Subcutaneous adipose tissue (tissue), 4 donors: ENCODE data around the gene WFDC1. TPM values are rescaled to one million over a fixed set of nuclear protein-coding genes. Genes with fewer than 3 reads are reported as not detected.

Source experiments
- total RNA-seq, 4 donors: library from RNA; depleted of rRNA; stranded (reverse); fragments of >200 nt; gene quantifications; one replicate each; pipeline ENCODE4 v1.1.0, GENCODE V29; 2016
- TF ChIP-seq, protein P1 (sequence below): fragments of 450-650 bp; IDR thresholded peaks from one replicate; pipeline ENCODE4 v1.5.1; 2016; ENCODE audit warnings: low read depth, mild to moderate bottlenecking, control low read depth, antibody characterized with exemption, moderate library complexity

The WFDC1 gene
- total RNA-seq, 4 donors from 2014 or later: 0.38 to 0.98 (median 0.44) TPM; not detected in 1

DNA sequence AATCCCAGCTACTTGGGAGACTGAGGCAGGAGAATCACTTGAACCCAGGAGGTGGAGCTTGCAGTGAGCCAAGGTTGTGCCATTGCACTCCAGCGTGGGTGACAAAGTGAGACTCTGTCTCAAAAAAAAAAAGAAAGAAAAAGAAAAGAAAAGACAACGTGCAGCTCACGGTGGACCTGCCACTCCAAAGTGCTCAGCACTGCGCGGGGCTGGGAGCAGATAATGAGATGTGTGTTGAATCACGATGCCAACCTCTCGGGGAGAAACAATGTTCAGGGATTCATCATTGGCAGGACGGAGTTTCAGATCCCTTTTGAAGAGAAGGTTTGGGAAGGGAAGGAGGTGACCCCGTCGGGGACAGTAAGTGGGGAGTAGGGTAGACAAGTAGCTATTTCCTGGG lies 19.2 kb downstream of the WFDC1 start:
- TF ChIP-seq, protein P1, sequence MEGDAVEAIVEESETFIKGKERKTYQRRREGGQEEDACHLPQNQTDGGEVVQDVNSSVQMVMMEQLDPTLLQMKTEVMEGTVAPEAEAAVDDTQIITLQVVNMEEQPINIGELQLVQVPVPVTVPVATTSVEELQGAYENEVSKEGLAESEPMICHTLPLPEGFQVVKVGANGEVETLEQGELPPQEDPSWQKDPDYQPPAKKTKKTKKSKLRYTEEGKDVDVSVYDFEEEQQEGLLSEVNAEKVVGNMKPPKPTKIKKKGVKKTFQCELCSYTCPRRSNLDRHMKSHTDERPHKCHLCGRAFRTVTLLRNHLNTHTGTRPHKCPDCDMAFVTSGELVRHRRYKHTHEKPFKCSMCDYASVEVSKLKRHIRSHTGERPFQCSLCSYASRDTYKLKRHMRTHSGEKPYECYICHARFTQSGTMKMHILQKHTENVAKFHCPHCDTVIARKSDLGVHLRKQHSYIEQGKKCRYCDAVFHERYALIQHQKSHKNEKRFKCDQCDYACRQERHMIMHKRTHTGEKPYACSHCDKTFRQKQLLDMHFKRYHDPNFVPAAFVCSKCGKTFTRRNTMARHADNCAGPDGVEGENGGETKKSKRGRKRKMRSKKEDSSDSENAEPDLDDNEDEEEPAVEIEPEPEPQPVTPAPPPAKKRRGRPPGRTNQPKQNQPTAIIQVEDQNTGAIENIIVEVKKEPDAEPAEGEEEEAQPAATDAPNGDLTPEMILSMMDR: no peak

DNA sequence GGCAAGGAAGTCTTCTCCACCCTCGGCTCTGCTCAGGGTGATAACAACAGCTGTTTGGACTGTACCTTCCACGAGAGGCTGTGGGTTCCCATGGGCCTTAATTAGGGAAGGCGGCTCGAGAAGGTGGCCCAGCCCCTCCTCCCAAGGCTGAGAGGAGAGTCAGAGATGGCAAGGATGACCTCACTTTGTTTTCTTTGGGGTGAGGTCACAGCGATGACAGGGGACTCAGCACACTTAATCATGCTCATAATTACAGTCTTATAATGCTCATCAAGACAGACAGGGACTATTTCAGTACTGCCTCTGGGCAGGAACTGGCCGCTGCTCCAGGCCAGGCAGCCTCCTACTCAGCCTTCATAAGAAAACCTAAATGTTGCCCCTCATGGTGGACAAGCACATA lies 19.7 kb downstream of the WFDC1 start:
- TF ChIP-seq, protein P1: no peak

DNA sequence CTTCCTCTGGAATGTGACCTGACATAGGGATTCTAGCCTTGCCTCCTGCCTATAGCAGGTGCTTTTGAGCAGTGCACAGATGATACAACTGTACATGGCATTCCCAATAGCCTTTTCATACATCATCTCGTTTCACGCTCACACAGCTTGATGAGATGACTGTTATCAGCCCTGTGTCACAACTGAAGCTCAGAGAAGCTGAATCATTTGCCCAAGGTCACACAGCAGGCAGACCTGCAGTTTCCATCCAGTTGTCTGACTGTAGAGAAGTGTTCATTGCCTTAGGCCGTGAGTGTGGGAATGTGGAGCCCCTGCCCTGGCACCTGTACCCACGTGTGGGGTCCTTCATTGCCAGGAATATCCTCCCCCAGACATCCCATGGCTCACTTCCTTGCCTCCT lies 20.1 kb downstream of the WFDC1 start:
- TF ChIP-seq, protein P1: no peak

DNA sequence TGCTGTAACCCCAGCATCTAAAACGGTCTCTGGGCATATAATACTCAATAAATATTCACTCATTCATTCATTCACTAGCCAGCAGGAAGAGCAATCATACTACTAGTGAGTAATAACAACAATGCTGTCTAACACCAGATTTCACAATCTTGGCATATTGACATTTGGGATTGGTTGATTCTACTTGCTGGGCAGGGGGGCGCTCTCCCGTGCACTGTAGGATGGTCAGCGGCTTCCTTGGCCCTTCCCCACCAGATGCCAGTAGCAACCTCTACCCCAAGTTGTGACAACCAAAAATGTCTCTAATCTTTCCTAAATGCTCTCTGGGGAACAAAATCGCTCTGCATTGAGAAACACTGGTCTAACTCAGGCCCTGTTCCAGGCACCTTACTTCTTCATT lies 20.7 kb downstream of the WFDC1 start:
- TF ChIP-seq, protein P1: no peak

DNA sequence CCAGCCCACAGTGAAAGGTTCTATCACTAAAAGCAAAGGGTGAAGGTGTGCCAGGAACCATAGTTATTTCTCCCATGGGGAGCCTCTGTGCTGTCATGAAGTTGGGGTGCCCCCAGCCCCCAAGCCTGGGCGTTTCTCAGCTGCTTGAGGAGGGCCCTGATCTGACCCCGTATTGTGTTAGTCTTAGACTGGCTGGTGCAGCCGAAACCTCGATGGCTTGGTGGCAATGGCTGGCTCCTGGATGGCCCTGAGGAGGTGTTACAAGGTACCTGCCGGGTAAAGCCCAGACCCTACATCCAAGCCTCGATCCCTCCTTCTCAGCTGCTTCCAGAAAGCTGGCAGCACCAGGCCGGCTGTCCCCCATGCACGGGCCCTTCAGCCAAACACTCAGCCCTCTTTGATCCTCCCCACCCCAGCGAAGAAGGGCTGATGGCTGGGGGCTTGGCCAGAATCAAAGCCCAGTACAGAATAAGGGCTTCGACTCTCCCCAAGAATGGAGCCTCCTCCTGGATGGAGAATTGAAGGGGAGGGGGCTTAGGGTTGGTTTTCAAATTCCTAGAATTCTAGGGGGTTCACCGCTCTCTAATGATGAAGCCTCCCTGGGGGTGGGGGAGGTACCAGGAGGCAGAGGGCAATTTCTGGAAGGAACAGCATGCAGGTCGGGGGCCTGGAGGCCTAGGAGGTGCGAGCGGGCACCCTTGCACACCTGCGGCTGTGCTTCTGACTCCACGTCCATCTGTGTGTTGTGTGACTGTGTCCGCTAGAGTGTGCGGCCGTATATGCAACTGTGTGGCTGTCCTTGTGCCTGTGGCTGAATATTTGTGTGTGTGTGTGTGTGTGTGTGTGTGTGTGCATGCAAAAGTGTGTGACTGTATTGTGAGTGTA lies 23.7 kb downstream of the WFDC1 start:
- TF ChIP-seq, protein P1: no peak

DNA sequence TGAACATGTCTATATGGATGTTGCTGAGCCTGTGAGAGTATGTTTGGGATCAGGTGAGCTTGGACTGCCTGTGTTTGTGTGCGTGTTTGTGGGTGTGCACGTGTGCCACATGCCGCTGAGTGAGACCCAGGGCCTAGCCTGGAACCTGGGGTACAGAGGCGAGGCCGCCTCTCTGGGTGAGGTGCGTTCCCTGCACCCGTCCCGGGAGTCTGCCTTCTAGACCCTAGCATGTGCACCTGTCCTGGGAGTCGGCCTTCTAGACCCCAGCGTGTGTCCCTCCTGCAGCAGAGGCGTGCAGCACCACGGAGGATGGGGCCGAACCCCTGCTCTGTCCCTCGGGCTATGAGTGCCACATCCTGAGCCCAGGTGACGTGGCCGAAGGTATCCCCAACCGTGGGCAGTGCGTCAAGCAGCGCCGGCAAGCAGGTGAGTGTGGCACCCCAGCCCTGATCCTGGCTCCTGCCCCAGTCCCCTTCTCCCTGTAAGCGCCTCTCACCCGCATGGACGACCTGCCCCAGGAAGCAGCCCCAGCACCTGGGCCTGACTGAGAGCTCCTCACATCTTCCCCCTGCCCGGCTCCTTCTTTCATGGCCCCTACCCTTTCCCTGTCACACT lies 24.6 kb downstream of the WFDC1 start:
- TF ChIP-seq, protein P1: no peak

DNA sequence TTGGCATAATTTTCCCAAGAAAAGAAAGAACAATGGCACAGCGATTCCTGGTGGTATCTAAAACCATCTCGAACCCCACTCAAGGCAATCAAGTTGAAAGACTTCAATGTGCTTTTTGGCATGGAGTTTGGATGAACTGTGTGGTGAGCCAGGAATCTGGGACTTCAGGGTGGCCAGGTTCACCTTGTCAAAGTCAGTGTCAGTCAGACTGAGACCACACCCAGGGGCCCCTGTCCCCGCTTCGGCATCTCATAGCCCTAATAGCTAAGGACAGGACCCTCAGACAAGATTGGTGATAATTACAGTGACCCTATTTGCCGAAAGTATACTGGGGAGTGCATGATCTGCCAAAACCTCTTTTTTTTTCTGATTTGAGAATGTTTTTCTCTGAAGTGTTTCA lies 25.8 kb downstream of the WFDC1 start:
- TF ChIP-seq, protein P1: no peak
